ENCODE data around the gene SERTAD2. TPM values are rescaled to one million over a fixed set of nuclear protein-coding genes. Genes with fewer than 3 reads are reported as not detected.
A peak's percentile ranks its signal among the peaks of the same experiment; 100 is the strongest.

The SERTAD2 gene, protein sequence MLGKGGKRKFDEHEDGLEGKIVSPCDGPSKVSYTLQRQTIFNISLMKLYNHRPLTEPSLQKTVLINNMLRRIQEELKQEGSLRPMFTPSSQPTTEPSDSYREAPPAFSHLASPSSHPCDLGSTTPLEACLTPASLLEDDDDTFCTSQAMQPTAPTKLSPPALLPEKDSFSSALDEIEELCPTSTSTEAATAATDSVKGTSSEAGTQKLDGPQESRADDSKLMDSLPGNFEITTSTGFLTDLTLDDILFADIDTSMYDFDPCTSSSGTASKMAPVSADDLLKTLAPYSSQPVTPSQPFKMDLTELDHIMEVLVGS
- total RNA-seq: 1 to 10 TPM; 3.1 to 9.4 (median 4.7) TPM
- polyA plus RNA-seq: 1 to 10 TPM; 2.2 to 3.2 TPM

DNA sequence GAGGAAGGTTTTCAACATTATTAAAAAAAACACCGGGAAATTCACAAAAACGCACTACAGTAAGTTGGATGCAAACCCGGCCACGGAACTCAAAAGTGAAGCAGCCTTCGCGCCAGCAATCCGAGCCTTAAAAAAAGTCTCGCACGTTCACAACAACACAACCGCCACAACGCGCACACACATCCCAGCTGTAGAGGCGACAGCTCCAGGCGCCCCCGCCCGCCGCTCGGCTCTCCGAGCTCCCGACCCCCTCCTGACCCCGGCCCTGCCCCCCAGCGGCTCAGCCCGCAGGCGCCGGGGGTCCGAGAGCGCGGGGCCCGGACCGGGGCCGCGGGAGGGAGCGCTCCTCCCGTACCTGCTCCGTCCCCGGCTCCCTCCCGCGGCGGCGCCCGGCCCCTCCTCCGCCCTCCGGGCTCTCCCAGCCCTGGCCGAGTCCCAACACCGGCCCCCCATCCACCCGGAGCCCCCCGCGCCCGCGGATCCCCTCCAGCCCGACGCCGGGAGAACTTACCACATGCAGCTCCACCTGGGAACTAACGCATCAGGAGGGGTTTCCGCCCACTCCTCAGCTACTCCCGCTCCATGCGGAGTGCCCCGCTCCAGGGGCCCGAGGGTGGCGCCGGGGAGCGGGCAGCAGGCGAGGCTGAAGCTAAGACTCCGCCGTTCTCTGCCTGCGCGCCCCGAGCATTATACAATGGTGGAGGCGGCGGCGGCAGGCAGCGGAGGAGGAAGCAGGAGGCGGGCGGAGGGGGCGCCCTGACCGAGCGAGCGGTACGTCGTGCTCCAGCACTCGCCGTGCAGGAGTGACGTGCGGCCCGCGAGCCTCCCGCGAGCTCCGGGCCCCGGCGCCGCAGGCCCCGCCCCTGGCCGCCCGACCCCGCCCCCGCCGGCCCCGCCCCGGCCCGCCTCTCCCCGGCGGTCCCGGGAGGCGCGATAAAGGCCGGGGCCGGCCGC, at the start of gene SERTAD2:
Gene SERTAD2, minus strand, starts transcription at position 805 of the 954 bp plus-strand sequence. CDS start 17,042 bp downstream, outside the sequence.
- peak within 1 kb of the TSS; percentile 57 to 92 (median 83) for H3K4me3 ChIP-seq
- peaks cover 12 to 43% (median 42%) of the 10 kb centered on the region in 3 donors for H3K4me1 ChIP-seq
- peaks cover 0 to 3% (median 0%) of the 10 kb centered on the region in 4 donors for H3K9me3 ChIP-seq
- DNase-seq (peak; percentile 88 to 95 (median 90)), ATAC-seq (peak; percentile 82 to 88 (median 86)), FAIRE-seq (no peak)
- H3K27ac ChIP-seq: peak within 1 kb of the TSS; percentile 97 to 100 (median 98)
- no peaks in the 10 kb centered on the region for H3K36me3 ChIP-seq
- intact Hi-C loops (cut with DNase I): loop anchor here in 1 of 3 donors (5.0 kb wide), 1 partner anchor 209 kb away; no protein-coding TSS in a partner anchor
- no peaks in the 10 kb centered on the region for H3K27me3 ChIP-seq
- 0 to 1% methylated on average over 68 to 108 of the region's 109 CpGs for WGBS, 2 donors
- TF ChIP-seq, protein P1, sequence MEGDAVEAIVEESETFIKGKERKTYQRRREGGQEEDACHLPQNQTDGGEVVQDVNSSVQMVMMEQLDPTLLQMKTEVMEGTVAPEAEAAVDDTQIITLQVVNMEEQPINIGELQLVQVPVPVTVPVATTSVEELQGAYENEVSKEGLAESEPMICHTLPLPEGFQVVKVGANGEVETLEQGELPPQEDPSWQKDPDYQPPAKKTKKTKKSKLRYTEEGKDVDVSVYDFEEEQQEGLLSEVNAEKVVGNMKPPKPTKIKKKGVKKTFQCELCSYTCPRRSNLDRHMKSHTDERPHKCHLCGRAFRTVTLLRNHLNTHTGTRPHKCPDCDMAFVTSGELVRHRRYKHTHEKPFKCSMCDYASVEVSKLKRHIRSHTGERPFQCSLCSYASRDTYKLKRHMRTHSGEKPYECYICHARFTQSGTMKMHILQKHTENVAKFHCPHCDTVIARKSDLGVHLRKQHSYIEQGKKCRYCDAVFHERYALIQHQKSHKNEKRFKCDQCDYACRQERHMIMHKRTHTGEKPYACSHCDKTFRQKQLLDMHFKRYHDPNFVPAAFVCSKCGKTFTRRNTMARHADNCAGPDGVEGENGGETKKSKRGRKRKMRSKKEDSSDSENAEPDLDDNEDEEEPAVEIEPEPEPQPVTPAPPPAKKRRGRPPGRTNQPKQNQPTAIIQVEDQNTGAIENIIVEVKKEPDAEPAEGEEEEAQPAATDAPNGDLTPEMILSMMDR (IDR thresholded peaks at IDR 0.05): no peak

DNA sequence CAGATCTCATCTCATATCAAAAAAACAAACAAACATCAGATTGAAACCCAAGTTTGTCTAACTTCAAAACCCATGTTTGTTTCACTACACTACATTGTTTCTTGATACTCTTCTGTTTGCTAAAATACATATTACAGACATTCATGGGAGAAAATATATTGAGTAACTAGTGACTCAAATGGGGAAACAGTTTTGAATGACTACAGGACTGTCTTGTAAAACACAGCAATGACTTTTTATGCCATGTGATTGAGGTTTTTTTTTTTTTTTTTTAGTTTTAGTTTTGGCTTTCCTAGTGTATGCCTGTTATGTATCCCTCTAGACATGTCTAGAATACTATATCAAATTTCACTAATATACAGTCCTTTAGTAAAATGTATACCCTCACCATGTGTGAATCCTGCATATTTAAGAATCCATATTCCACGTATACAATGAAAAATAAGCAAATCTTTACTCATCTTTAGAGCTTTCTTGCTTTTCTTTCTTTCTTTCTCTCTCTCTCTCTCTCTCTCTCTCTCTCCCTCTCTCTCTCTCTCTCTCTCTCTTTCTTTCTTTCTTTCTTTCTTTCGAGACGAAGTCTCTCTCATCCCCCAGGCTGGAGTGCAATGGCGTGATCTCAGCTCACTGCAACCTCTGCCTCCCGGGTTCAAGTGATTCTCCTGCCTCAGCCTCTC, 46.6 kb upstream of the SERTAD2 start:
- Histone ChIP-seq H3K4me1 (no peaks in the 10 kb centered on the region), H3K4me3 (no peak overlapping the region), H3K9me3 (no peaks in the 10 kb centered on the region), H3K36me3 (no peaks in the 10 kb centered on the region), H3K27ac (no peak overlapping the region), H3K27me3 (no peaks in the 10 kb centered on the region)
- no peak for DNase-seq
- intact Hi-C loops (cut with DNase I): no loop called here
- no peak for FAIRE-seq
- no peak for ATAC-seq
- WGBS, 2 donors: 93 to 96% methylated on average over 5 of the region's 5 CpGs
- TF ChIP-seq, protein P1 (IDR thresholded peaks at IDR 0.05): no peak

DNA sequence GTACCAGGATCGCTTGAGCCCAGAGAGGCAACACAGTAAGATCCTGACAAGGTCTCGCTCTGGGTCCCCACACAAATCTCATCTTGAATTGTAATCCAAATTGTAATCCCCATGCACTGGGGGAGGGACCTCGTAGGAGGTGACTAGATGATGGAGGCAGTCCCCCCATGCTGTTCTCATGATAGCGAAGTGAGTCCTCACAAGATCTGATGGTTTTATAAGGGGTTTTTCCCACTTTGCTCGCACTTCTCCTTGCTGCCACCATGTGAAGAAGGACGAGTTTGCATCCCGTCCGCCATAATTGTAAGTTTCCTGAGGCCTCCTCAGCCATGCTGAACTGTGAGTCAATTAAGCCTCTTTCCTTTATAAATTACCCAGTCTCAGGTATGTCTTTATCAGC, 46.0 kb upstream of the SERTAD2 start:
- DNase-seq: no peak
- no peak for FAIRE-seq
- TF ChIP-seq, protein P1 (IDR thresholded peaks at IDR 0.05): no peak
- H3K27me3 ChIP-seq: no peaks in the 10 kb centered on the region
- H3K4me3 ChIP-seq: no peak overlapping the region
- intact Hi-C loops (cut with DNase I): no loop called here
- no peaks in the 10 kb centered on the region for H3K4me1 ChIP-seq
- 96 to 97% methylated on average over 8 of the region's 8 CpGs for WGBS, 2 donors
- H3K9me3 ChIP-seq: no peaks in the 10 kb centered on the region
- no peak for ATAC-seq
- no peaks in the 10 kb centered on the region for H3K36me3 ChIP-seq
- H3K27ac ChIP-seq: no peak overlapping the region

DNA sequence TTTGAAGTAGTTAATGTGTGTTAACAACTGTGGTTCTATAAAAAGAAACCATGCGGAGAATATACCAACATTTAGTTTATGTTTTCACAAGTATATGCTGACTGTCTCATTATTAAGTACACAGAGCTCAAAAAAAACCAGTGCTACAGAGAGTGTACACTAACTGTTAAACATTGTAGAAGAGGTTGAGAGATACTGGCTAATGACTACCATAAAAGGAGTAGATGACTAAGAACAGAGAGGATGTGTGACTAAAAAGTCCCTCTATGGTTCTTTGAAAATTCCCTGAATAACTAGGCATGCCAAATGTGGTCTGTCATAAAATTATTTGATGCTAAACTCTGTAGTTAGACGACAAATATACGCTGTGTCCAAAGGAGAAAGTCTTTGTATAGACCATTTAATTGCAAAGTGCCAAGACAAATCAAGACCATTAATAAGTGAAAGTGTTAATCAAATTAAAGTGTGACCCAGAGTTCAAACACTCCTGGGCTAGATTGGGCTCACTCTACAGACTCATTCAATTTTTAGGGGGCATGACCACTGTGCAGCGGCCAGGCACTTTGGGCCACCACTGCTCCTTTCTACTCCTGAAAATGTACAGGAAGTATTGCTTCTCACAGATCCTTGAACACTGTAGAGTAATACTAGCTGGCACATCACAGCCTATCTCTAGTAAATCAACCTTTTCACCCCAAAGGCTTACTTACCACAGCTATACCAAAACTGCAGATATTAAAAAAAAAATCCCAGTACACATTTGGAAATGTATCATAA, 45.1 kb upstream of the SERTAD2 start:
- 84 to 88% methylated on average over 4 of the region's 4 CpGs for WGBS, 2 donors
- Histone ChIP-seq H3K27ac (peak overlapping the region in 1 of 4 donors; percentile 18), H3K36me3 (no peaks in the 10 kb centered on the region), H3K4me1 (no peaks in the 10 kb centered on the region), H3K27me3 (no peaks in the 10 kb centered on the region), H3K9me3 (no peaks in the 10 kb centered on the region), H3K4me3 (no peak overlapping the region)
- FAIRE-seq (no peak), DNase-seq (no peak), ATAC-seq (peak in 2 of 4 donors; percentile 69 to 76)
- TF ChIP-seq, protein P1 (IDR thresholded peaks at IDR 0.05): no peak
- intact Hi-C loops (cut with DNase I): no loop called here
